GM18867 (cell line): ENCODE data around the gene TDP2.
"Not testable (repeated sequence)": the region's sequence is repeated elsewhere in the genome, so short reads cannot be mapped to it uniquely, and the experiment has no call there.

Experiments used
- ATAC-seq: cut with Tn5 transposase; IDR thresholded peaks from one replicate; pipeline ENCODE4 v1.9.1; 2021; ENCODE audit warnings: mild to moderate bottlenecking, moderate library complexity; ENCODE audit not compliant: unreplicated experiment

Gene TDP2

DNA sequence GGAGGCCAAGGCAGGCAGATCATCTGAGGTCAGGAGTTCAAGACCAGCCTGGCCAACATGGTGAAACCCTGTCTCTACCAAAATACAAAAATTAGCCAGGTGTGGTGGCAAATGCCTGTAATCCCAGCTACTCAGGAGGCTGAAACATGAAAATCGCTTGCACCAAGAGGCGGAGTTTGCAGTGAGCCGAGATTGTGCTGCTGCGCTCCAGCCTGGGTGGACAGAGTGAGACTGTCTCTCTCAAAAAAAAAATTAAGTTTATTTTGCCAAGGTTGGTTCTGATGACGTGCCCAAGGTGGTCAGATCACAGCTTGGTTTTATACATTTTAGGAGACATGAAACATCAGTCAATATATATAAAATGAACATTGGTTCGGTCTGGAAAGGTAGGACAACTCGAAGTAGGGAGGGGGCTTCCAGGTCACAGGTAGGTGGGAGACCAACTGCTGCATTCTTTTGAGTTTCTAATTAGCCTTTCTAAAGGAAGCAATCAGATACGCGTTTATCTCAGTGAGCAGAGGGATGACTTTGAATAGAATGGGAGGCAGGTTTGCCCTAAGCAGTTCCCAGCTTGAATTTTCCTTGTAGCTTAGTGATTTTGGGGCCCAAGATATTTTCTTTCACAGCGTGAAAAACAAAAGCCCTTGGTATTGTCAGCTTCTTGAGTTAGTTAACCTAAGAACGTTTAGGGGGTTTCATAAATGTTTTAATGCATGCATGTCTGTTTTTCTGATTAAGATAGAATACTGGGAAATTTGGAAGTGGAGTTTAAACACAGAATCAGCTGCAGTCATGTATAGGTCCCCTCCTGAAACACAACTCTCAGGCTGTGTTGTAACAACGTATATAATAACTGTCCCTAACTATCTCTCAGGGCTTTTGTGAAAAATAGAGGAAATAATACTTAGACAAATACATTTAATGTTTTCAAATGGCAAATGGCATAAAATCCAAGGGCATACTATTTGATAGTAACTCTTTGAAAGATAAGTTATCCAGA lies 16.9 kb upstream of the TDP2 start:
- no peak for ATAC-seq

DNA sequence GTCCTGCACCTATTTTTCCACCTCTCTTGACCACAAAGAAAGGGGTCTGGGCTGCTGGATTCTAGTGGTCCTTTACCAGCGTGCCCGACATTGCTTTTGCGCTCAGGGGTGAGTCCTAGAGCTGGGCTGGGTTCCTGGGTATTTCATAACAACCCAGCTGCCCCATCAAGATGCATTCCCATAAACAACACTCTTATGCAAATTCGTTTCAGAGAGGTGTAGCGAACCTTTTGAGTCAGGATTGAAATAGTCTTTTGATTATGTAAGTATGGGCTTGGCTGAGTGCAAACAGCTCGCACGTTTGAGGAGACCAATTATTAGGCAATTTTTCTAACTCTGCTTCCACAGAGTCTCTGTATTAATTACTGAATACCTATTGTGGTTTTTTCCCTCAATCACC lies 13.9 kb upstream of the TDP2 start:
- ATAC-seq: no peak

- ATAC-seq: not testable (repeated sequence)
These were observed 12.2 kb upstream of the TDP2 start for GRCh38 chr6:24678792-24679352.

DNA sequence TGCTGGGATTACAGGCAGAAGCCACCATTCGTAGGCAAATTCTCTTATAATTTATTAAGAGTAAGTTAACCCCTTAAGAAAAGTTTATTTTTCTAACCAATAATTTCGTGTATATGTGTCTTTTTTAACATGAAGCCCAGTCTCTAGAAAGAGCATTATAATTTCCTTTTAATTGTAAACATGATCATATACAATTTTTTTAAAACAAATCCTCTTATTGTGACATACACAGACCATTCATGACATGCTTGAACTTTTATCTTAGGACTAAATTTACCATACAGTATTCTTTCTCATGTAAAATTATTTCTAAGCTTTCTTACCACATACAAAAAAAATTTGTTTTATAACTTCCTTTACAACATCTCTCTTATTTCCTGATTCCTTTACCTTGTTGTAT lies 6.9 kb upstream of the TDP2 start:
- ATAC-seq: no peak

GRCh38 chr6:24672620-24673182 lies 6.0 kb upstream of the TDP2 start:
- ATAC-seq: no peak

GRCh38 chr6:24671077-24671476 lies 4.4 kb upstream of the TDP2 start:
- not testable (repeated sequence) for ATAC-seq

DNA sequence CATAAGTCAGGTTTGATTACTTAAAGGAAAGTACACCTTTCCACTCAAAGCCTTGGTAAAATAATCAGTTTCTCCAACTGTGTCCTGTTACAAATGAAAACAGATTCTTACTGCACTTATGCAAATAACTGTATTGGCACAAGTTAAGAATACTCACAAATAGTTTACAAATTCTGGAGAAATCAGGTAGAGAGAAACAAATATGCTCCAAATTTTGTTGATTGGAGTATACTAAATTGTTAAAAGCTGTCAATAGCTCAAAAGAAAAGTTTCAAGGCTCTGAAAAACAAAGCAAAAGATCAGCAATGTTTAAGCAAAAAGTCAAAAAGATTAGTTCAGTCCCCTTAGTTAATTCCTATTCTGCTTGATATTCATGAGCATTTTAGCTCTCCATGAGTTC lies 3.8 kb upstream of the TDP2 start:
- not testable (repeated sequence) for ATAC-seq

GRCh38 chr6:24668997-24669361 lies 2.3 kb upstream of the TDP2 start:
- ATAC-seq: no peak

- not testable (repeated sequence) for ATAC-seq
These were observed 1.6 kb upstream of the TDP2 start for GRCh38 chr6:24668066-24668996.

GRCh38 chr6:24667378-24667803 lies 692 bp upstream of the TDP2 start:
- ATAC-seq: no peak

- peak; percentile 34 for ATAC-seq
These were observed 530 bp downstream of the TDP2 start for GRCh38 chr6:24666097-24666640.

- no peak for ATAC-seq
These were observed 2.4 kb downstream of the TDP2 start for GRCh38 chr6:24664046-24664987.

DNA sequence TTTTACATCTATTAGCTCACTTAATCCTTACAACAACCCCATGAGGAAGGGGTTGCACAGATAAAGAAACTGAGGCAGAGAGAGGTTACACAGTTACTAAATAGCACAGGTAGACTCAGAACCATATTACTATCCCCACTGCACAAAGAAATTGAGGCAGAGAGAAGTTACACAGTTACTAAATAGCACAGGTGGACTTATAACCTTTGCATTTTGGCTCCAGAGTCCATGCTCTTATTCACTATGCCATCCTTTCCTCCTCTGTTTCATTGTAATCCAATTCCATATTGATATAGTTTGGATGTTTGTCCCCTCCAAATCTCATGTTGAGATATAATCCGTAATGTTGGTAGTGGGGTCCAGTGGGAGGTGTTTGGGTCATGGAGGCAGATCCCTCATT lies 3.5 kb downstream of the TDP2 start:
- no peak for ATAC-seq

DNA sequence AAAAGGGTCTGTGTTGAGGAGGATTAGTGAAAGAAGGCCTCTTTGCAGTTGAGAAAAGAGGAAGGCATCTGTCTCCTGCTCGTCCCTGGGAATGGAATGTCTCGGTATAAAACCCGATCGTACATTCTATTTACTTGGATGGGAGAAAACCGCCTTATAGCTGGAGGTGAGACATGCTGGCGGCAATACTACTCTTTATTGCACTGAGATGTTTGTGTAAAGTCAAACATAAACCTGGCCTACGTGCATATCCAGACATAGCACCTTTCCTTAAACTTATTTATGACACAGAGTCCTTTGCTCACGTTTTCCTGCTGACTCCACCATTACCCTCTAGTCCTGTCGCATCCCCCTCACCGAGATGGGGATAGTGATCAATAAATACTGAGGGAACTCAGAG lies 4.5 kb downstream of the TDP2 start:
- ATAC-seq: no peak

- not testable (repeated sequence) for ATAC-seq
These were observed 4.9 kb downstream of the TDP2 start for GRCh38 chr6:24661759-24662158.

DNA sequence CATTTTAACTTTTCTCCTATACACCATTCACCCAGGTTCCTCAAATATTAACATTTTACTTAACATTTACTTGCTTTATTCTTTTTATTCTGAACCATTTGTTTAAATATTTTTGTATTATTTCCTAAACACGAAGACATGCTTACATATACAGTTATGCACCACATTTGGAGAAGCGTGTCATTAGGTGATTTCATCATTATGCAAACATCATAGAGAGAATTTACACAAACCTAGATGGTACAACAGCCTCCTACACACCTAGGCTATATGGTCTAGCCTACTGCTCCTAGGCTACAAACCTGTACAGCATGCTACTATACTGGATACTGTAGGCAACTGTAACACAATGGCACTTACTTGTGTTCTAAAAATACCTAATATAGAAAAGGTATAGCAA lies 6.6 kb downstream of the TDP2 start:
- ATAC-seq: no peak

GRCh38 chr6:24659561-24659960 lies 7.1 kb downstream of the TDP2 start:
- ATAC-seq: no peak

DNA sequence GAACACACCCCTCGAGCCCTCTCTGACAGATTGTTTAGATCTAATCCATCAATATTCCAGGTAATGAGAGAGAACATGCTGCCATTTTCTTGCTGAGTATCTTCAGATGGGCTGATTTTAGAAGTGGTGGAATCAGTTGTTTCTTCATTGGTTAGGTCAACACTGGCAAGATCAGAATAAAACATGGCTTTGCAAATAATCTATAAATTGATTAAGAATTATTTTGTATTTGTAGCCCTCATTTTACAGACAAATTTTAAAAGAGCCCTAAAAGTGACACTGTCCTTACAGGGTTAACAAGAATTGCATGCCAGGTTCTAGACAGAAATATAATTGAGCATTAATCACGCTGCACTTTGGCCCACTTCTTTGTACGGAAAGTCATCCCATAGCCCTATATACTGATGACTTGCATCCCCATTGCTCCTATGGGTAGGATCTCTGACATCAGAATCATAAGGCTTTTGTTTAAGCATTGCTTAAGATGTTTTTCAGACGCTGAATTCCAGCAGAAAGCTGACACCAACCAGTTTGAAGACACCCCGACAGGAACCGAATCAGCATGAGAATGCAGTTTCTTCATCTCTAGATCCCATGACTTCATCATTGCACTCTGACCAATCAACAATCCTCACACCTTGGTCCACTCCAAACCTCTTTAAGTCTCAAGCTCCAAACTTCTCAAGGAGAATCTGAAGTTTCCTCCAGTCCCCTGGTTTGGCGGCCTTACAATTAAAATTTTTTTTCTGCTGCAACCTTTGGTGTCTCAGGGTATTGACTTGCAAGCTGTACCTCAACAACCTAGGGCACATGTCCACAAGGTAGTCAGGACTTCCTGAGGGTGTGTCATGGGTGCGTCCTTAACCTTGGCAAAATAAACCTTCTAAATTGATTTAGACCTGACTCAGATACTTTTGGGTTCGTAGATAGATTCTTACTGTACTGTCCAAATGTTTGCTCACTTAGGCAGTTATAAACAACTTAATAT lies 7.8 kb downstream of the TDP2 start:
- no peak for ATAC-seq
